Body of pancreas (tissue), 4 donors: ENCODE results near the gene CROCC2. TPM values are rescaled to one million over a fixed set of nuclear protein-coding genes. Genes with fewer than 3 reads are reported as not detected.

ENCODE experiments used
- ATAC-seq: fragments of 150-250 bp; one replicate; pipeline ENCODE4 v1.9.1; 2016
- DNase-seq, 4 donors: peaks; one replicate each; pipeline ENCODE4 v3.0.0-alpha.2; 2019
- H3K27ac ChIP-seq, 4 donors: fragments of 200-600 bp; sonication (generic); 1 replicate in 3 of 4; 2 replicates in 1 of 4; pipeline versions ENCODE4 v1.5.1 to v1.6.1; 2016 to 2019; ENCODE audit warnings: mild to moderate bottlenecking in 1 of 4, mixed read lengths in 1 of 4, moderate library complexity in 1 of 4
- H3K27me3 ChIP-seq, 2 donors: fragments of 200-600 bp; sonication (generic); one replicate each; pipeline ENCODE4 v1.6.0; 2016; ENCODE audit warnings: mild to moderate bottlenecking in 1 of 2
- H3K36me3 ChIP-seq, 2 donors: fragments of 200-600 bp; sonication (generic); replicated peaks in 1 of 2; 2 replicates each; pipeline ENCODE4 v1.5.1; 2016; ENCODE audit warnings: low read depth in 2 of 2; ENCODE audit not compliant: insufficient read depth in 1 of 2
- H3K4me1 ChIP-seq: fragments of 200-600 bp; sonication (generic); one replicate; pipeline ENCODE4 v1.6.0; 2016
- H3K4me3 ChIP-seq, 2 donors: fragments of 200-600 bp; sonication (generic); 1 replicate in 1 of 2; 2 replicates in 1 of 2; pipeline ENCODE4 v1.5.1; 2016 to 2019
- H3K9me3 ChIP-seq, 3 donors: fragments of 200-600 bp; sonication (generic); 1 replicate in 2 of 3; 2 replicates in 1 of 3; pipeline ENCODE4 v1.5.1; 2016
- POLR2A ChIP-seq, 3 donors: fragments of 450-650 bp; IDR thresholded peaks; one replicate each; pipeline ENCODE4 v1.6.1; 2016; ENCODE audit warnings: antibody characterized with exemption in 3 of 3, mild to moderate bottlenecking in 2 of 3
- WGBS, 2 donors: methylation state at CpG; one replicate each; pipeline ENCODE4 v1.1.5; 2017; 5-methylcytosine and 5-hydroxymethylcytosine counted together
- intact Hi-C: fragments of 100-400 bp; cut with DNase I; formaldehyde crosslinking; loops from one replicate; pipeline ENCODE4 v1.15.1; 2023
- total RNA-seq, 2 donors: library from RNA; depleted of rRNA; stranded (reverse); fragments of >200 nt; gene quantifications; one replicate each; pipeline ENCODE4 v1.1.0, GENCODE V29; 2016
- TF ChIP-seq, protein P1 (sequence below), 7 experiments: fragments of 450-650 bp in 4 of 7; fragments of 200-600 bp in 3 of 7; sonication (generic) in 3 of 7; IDR thresholded peaks; one replicate each; pipeline ENCODE4 v1.5.1; 2016 to 2019; ENCODE audit warnings: antibody characterized with exemption in 7 of 7

CROCC2 gene
- total RNA-seq, 2 donors from 2014 or later: under 0.01 TPM; not detected in 1

DNA sequence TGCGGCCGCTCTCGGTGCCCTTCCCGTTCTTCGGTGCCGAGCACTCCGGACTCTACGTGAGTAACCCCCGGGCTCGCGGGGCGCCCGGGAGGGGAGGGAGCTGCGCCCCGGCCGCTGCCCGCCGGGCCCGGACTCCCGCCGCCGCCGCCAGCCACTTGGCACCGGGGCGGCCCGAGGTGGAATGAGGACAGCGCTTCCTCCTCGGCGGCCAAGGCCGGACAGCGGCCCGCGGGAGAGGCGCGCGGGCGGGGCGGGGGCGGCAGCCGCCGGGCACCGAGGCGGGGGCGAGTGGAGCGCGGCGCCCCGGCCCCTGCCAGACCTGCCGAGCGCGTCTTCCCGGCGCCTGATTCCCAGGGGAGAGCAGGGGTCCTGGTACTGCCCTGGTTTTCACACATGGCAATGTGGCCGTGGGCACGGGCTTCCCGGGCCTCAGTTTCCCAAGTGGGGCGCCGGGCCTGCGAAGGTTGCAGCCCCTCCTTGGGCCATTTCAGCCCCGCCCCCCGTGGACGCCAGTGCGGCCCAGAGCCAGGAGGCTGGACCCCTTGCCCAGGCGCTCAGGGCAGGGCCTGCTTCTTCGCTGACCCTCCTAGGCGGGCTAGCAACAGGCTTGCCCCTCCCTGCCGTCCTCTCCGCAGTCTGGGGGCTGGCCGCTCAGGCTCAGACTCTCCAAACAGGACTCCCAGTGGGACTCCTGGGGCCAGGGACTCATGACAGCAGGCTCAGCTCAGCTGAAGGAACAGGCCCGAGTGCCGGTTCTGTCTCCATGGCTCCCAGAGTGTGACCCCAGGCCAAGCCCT is 93.1 kb downstream of the CROCC2 start:
- Histone ChIP-seq H3K36me3 (no peaks in the 10 kb centered on the region), H3K9me3 (peaks cover 0 to 9% (median 0%) of the 10 kb centered on the region in 3 donors), H3K27me3 (no peaks in the 10 kb centered on the region), H3K27ac (peak overlapping the region; percentile 45 to 85 (median 72)), H3K4me3 (no peak overlapping the region), H3K4me1 (peaks cover 57% of the 10 kb centered on the region)
- TF ChIP-seq, protein P1, sequence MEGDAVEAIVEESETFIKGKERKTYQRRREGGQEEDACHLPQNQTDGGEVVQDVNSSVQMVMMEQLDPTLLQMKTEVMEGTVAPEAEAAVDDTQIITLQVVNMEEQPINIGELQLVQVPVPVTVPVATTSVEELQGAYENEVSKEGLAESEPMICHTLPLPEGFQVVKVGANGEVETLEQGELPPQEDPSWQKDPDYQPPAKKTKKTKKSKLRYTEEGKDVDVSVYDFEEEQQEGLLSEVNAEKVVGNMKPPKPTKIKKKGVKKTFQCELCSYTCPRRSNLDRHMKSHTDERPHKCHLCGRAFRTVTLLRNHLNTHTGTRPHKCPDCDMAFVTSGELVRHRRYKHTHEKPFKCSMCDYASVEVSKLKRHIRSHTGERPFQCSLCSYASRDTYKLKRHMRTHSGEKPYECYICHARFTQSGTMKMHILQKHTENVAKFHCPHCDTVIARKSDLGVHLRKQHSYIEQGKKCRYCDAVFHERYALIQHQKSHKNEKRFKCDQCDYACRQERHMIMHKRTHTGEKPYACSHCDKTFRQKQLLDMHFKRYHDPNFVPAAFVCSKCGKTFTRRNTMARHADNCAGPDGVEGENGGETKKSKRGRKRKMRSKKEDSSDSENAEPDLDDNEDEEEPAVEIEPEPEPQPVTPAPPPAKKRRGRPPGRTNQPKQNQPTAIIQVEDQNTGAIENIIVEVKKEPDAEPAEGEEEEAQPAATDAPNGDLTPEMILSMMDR (IDR thresholded peaks at IDR 0.05): no peak
- no peak for TF ChIP-seq POLR2A (IDR thresholded peaks at IDR 0.05)
- intact Hi-C loops: no loop called here
- ATAC-seq: peak; percentile 50
- DNase-seq: peak in 3 of 4 donors; percentile 43 to 56 (median 48)
- 14 to 50% methylated on average over 4 to 57 of the region's 71 CpGs for WGBS, 2 donors

DNA sequence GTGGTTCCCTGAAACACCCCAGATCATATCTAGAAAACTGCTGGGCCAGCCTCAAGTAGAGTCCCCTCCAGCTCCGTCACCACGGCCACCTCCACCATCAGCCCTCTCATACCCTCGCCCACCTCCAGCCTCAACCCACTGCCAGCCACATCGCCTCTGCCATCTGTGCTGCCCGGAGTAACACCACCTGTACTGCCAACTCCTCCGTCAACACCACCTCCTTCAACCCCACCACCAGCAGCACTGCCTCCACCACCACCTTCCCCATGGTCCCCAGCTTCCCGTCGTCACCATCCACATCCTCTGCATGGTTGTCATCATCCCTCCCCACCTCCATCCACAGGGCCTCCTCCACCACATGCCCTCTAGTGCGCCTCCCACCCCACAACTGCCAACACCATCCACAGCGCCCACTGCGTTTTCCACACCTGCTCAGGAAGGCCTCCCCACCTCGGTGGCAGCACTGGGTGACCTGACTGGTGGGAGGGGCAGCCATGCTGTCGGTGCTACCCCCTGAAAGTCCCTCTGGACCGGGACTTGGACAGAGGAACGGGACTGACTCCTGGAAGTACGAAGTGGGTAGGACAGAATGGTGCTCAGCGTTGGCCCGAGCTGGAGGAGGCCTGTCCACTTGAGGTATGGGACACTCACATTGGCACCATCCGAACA is 93.9 kb downstream of the CROCC2 start:
- Histone ChIP-seq H3K4me1 (peaks cover 48% of the 10 kb centered on the region), H3K27me3 (no peaks in the 10 kb centered on the region), H3K36me3 (no peaks in the 10 kb centered on the region), H3K9me3 (peaks cover 0 to 9% (median 0%) of the 10 kb centered on the region in 3 donors), H3K4me3 (no peak overlapping the region), H3K27ac (peak overlapping the region in 2 of 4 donors; percentile 56 to 85)
- TF ChIP-seq POLR2A (IDR thresholded peaks at IDR 0.05): no peak
- TF ChIP-seq, protein P1 (IDR thresholded peaks at IDR 0.05): no peak
- DNase-seq: no peak
- 86 to 93% methylated on average over 14 to 19 of the region's 19 CpGs for WGBS, 2 donors
- no peak for ATAC-seq
- intact Hi-C loops: no loop called here

DNA sequence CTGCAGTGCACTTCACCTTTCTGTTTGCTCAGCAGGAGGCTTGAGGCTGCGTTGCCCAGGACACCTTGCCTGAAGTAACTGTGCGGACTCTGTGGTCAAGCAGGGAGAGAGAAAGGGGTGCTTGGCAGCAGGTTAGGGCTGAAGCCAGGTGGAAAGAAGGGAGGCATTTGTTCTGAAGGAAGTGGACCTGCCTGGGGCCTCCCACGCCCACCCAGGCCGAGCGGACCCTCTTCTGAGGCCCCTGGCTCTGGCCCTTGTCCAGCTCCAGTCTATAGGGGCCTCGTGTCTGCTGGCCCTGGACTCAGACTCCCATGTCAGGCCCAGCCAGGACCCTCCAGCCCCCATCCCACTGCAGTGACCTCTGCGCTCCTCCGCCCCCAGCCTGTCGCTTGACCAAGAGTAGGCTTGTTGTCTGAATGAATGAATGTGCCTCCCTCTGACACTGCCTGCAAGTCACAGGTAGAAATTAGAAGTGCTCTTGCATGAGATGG is 94.7 kb downstream of the CROCC2 start:
- no peaks in the 10 kb centered on the region for H3K36me3 ChIP-seq
- H3K9me3 ChIP-seq: peaks cover 0 to 13% (median 0%) of the 10 kb centered on the region in 3 donors
- 78 to 98% methylated on average over 5 to 9 of the region's 9 CpGs for WGBS, 2 donors
- DNase-seq (peak in 2 of 4 donors; percentile 39 to 48), ATAC-seq (no peak)
- intact Hi-C loops: no loop called here
- peak overlapping the region in 1 of 4 donors; percentile 24 for H3K27ac ChIP-seq
- H3K27me3 ChIP-seq: no peaks in the 10 kb centered on the region
- peaks cover 42% of the 10 kb centered on the region for H3K4me1 ChIP-seq
- no peak overlapping the region for H3K4me3 ChIP-seq
- TF ChIP-seq, protein P1 (IDR thresholded peaks at IDR 0.05): no peak
- TF ChIP-seq POLR2A (IDR thresholded peaks at IDR 0.05): no peak

DNA sequence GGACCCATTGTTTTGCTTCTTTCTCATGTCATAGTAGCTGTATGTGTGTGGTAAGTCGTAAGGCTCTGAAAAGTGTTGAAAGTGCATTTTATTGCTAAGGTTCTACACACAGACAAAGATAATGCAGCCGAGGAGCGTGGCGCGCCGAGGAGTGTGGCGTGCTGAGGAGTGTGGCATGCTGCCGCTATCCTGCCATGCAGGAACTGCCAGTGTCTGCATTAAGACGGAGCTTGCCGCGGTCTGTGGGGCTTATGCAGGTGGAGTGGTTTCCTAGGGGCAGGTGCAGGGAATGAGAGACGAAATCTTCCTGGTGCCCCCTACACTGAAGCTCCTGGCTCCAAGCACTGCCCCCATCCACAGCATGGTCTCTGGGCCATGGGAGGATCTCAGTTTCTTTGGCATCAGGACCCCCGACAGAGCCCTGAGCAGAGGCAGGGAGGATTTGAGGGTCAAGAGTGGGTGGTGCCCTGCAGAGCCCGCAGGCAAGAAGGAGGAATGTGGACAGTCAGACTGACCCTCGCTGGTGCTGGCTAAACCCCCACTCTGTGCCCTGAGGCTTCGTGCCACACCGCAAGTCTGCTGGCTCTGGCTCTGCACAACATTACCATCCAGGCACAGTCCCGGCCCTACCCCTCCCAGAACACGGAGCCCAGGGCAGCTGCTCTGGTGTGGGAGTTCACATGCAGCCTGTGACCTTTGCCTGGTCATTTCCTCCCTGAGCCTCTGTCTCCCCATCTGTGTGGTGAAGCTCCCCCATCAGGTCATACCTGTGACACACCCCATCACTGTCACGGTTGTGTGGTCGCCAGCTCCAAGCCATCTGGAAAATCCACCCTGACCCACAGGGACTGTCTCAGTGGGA is 95.5 kb downstream of the CROCC2 start:
- Histone ChIP-seq H3K9me3 (peaks cover 0 to 13% (median 0%) of the 10 kb centered on the region in 3 donors), H3K27me3 (no peaks in the 10 kb centered on the region), H3K4me1 (peaks cover 35% of the 10 kb centered on the region), H3K27ac (no peak overlapping the region), H3K36me3 (no peaks in the 10 kb centered on the region), H3K4me3 (no peak overlapping the region)
- no peak for ATAC-seq
- TF ChIP-seq, protein P1 (IDR thresholded peaks at IDR 0.05): no peak
- no peak for TF ChIP-seq POLR2A (IDR thresholded peaks at IDR 0.05)
- 91 to 93% methylated on average over 16 to 21 of the region's 21 CpGs for WGBS, 2 donors
- no peak for DNase-seq
- intact Hi-C loops: loop anchor here (2.0 kb wide), 1 partner anchor 21 kb away; no protein-coding TSS in a partner anchor
